Measurements from ENCODE around the gene PTPN14.
"Not testable (repeated sequence)": the region's sequence is repeated elsewhere in the genome, so short reads cannot be mapped to it uniquely, and the experiment has no call there.

The PTPN14 gene

DNA sequence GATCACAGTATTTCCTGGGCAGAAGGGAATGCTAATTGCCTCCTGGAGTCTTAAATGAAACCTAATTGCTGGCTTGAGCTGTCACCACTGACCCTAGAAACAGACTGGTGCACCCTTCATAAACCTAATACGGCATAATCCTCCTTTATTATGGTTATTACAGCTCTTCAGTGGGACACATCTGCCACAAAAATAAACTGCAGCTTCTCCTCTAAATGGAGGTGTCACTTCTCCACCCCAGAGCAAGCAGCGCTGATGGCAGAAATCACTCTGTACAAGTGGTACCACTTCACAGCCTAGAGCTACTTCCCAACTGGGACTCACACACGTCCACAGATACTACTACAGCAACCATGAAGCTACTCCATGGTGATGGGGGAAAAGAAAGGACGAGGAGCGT, 11.1 kb downstream of the PTPN14 start:
- no peak for DNase-seq

DNA sequence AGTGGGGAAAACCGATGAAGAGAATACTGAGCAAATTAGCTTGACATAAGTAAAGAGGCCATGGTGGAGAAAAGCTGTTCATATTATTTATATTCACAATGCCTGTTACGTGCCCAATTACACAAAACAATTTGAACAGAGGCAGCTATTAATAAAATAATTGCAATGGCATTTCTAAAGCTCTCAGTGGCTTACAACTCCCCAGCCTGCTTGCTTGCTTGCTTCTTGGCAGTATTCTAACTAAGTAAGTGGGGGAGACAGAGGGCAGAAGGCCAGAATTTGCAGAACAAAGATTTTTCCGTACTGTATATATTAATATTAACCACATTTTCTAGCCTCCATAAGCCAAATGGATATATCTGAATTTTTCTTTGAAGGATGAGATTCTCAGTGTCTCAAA, 12.9 kb downstream of the PTPN14 start:
- no peak for DNase-seq

DNA sequence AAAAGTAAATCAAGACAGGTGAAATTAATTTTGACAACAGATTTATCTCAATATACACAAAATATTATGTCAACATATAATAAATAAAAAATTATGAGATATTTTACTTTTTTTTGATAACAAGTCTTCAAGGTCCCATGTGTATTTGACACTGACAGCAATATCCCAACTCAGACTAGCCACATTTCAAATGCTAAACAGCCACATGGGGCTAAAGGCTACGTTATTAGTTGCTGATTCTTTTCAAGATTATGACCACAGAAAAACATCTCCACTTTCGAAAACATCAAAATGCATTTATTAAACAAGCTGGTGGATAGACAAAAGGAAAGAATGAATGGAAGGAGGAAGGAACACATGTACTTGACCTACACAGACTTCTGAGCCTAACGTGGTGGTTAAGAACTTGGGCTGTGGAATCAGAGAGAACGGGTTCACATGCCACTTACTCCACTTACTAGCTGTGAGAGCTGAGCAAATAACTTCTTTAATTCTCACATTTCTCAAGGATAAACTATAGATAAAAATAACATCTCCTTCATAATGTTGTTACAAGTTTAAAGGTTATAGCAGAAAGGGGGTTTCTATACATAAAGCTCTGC, 13.4 kb downstream of the PTPN14 start:
- no peak for DNase-seq

DNA sequence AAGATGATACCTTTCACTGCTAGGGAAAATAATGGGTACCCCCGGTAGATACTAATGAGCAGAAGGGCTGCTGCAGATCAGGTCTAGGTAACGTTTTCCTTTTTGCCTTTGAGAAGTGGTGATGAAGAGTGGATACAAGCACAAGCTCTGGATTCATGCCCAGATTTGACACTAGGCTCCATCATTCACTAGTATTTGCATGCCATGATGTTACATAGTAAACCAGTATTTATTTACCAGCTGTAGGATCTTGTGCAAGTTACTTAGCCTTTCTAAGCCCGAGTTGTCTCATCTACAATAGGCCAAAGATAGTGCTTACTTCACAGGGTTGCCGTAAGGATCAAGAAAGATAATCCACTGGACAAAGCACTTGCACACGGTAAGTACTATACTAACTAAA, 14.2 kb downstream of the PTPN14 start:
- DNase-seq: no peak

DNA sequence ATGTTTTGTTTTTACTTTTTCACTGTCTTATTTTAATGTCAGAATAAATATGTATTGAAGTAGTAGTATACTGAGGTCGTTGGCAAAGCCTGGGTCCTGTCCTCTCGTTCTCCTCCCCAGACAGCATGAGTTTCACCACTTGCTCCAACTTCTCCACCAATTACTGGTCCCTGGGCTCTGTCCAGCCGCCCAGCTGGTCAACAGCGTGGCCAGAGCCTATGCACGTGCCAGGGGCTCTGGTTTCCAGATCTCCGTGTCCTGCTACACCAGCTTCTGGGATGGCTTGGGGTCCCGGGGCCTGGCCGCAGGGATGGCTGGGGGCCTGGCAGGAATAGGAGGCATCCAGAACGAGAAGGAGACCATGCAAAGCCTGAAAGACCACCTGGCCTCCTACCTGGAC, 19.3 kb downstream of the PTPN14 start:
- DNase-seq: no peak

DNA sequence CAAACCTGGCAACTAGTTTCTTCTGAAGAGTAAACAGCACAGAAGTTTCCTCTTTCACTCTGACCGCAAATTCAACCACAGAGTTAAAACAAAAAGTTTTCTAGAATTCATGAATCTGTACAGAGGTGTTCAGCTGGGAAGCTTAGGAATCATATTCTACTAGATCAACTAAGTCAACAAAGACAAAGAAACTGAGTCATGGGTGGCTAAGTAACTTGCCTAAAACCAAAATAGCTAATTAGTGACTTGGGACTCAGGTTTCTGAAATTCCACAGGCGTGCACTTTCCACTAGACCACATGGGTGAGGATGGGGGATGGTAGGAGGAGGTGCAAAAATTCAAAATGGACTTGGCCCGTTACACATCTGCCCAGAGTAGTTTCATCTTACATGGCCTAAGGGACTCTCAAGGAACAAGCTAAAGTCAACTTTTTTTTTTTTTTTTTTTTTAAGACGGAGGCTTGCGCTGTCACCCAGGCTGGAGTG, 25.8 kb downstream of the PTPN14 start:
- DNase-seq: no peak

DNA sequence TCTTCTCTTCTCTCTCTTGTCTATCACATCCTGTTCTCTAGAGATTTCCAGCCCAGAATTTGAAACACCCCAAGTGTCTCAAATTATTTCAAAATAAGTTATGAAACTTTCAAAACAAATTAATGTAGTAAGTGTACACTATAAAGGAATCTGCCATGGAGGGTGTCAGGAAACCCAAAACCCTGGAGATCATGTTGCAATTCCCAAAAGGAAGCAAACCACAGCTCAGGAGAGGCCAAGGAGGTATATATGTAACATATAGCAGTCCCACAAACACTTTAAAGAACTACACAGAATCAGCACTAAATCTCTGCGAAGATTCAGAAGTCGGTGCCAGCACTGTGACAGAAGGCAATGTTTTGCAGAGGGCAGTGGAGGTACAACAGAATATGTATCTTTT, 26.6 kb downstream of the PTPN14 start:
- DNase-seq: no peak

DNA sequence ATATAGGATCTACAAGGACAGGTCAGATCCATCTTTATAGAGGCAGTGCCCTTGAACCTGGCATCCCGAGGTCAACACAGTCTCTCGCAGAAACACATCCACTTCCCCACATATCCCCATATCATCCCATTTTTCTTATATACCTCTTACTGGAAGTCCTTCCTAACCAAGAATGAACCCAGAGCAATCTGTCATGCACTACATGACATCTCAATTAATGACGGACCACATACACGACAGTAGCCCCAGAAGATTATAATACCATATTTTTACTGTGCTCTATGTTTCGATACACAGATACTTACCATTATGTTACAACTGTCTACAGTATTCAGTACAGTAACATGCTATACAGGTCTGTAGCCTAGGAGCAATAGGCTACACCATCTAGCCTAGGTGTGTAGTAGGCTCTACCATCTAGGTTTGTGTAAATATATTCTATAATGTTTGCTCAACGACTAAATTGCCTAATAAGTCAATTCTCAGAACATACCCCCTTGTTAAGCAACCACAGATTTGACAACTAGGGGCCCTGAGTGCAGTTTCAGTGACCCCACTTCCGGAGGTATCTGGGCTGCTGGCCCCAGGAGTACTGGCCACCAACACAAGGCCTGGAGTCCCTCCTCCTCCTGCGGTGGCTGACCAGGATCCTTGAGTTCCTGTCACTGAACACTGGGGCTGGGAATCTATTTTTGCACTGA, 28.1 kb downstream of the PTPN14 start:
- no peak for DNase-seq

DNA sequence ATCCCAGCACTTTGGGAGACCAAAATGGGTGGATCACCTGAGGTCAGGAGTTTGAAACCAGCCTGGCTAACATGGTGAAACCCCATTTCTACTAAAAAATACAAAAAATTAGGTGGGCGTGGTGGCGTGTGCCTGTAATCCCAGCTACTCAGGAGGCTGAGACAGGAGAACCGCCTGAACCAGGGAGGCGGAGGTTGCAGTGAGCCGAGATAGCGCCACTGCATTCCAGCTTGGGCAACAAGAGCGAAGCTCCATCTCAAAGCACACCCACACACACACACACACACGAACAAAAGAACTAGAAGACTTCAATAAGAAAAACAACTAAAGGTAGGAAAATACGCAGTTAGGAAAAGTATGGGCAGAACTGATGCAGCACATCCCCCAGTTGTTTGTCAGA, 29.9 kb downstream of the PTPN14 start:
- not testable (repeated sequence) for DNase-seq

DNA sequence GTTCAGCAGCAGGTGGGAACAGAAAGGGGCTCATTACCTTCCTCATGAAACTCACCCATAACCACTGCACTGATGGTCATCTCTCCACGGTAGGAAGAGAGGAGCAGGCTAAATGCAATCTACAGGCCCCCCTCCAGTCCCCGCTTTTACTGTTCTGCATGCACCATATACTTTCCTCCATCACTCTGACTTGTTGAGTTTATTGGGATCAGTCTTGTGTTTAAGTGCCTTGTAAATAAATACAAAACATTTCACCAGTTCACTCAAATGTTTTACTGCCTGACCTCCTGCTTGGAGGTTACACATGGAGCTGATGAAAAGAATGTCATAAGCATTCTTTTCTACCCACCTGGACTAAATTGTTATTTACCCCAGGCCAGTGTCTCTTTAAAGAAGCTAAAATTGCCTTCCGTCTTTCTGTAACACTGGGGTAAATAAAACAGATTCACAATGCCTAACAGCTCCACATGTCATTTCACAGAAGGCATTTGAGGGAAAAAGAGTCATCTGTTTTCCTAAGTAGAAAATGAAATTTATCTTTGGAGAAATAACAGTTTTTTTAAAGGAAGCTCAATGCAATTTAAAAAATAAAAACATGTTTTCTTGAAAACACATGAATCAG, 30.7 kb downstream of the PTPN14 start:
- no peak for DNase-seq

DNA sequence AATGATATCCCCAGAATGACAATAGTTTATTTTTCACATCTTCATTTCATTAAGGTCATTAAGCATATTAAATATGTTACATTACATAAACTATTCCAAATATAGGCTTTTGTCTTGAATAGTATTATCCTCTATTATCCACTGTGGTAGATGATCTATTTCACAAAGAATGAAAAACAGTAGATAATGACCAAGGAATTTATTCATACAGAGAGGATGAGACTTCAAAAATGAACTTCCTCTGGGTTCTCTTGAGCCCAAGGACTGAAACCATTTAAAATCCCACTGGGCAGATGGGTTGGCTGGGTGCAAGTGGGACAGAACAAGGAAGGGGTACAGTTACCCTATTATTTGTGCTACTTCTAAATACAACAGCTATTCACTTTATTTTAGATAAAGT, 33.0 kb downstream of the PTPN14 start:
- DNase-seq: no peak

DNA sequence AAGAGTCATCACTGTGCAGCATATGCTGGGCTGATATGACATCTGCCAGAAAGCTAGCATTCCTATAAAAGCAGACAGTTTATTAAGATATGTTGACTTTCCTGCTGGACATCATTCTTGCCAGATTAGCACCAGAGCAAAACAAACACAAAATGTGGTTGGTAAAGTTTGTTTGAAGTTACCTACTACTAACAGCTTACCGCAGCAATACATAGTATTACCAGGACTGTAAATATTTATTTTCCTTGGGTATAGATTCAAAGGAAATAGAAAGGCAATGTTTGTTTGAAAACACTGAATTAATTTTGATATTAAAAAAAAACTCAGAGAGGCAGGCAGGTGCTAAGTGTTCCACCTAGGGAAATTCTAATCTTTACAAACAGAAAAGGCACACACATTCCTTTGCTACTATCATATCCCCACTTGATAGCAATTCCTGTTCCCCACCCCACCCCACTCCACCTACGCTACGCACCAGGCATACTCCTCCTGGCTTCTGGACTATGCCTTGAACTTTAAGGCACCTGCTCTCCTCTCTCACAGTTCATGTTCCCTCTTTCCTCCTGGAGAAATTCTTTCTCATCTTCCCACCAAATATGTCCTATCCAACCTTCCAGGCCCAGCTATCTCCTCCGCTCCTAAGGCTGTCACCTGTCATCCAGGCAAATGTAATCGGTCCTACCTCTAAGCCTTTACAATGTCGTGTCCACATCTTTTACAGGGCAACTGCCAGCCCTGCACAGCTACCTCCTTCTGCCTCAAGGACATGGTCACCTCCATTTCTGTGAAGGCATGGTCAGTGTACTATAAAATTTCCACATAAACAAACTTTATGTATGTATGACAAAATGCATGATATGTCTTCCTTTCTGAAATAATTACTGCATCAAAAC, 34.7 kb downstream of the PTPN14 start:
- no peak for DNase-seq

DNA sequence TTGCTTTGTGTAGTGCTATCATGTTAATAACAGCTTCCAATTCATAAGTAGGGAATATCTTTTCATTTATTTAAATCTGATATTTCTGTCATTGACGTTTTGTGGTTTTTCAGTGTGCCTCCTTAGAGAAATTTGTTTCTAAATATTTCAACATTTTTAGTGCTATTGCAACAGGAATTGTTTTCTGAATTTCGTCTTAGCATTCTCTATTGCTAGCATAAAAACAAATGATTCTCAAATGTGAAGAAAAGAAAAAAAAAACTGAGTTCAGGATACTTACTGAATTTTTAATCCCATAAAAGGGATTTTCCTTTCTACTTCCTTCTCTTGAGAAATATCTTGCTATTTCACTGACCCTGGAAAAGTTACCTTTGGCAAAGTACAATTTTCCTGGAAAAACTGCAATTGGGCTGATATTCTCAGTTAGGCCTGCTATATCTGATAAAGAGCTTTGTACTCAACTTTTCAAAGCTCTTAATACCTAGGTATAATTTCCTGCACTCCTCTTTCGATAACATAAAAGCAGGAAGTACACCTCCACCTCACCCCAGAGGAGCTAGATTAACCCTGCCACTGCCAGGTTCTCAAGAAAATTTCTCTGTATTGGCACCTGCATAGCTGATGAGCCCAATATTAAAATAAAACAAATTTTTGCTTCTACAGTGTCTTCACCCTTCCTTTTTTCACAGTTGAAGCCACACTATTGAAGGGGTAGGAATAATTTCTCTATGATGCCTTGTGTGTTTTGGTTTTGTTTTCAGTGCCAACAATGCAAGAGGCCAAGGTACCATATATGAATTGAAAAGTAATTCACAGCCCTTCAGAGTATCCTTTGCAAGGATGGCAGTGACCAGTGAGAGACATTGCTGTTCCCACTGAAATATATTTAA, 35.6 kb downstream of the PTPN14 start:
- no peak for DNase-seq

DNA sequence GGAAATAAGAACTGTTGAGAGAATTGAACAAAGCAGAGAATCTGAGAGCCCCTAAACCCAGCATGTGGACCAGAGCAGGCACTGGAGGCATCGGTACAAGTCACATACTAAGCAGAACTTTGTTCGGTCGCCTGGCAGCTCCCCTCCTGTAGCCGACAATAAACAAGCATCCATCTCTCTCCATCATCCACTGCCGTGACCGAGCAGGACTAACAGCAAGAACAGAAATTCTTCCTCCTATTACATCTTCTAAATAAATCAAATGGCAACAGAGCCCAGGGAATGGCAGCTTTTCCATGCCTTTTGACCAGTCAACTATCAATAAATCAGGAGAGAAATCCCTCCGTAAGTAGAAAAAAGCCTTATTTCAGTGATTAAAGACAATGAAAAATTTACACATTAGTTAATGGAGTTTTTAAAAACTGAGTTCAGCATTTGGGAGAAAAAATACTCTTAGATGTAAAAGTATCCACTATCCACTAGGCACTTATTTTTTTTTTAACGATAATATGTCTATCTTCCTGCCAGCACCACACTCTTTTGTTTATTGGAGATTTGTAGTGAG, 36.5 kb downstream of the PTPN14 start:
- no peak for DNase-seq

DNA sequence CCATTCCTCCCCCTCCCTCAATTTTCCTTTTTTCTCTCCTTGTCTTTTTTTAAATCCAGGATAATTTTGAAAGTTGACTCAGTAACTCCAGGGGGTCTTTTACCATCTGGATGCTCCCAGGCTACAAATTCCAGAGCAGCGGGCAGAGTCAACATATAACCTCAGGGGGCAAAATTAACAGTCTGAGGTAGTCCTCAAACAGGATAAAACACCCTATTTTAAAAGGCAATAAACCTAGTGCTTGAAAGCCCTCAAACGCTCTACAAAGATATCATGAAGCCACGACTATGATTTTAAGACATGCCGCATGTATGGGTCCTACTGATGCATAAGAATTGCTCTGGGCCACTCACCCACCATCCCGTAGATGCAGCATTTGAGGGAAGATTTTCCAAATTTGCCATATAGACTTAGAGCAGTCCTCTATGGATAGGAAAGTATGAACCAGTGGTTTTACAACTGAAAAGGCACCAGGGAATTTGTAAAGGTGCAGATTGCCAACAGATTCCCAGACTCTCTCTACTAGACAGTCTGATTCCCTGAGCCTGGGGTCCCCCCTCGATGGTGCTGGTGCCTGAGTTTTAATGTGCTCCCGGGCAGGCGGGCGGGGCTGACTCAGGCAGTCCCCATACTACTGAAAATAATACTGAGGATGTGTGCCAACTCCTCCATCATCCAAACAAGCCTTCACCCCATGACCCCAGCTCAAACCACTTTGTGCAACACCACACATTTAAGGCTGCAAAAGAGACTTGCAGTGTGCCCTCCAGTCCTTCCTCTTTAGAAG, 37.2 kb downstream of the PTPN14 start:
- no peak for DNase-seq

DNA sequence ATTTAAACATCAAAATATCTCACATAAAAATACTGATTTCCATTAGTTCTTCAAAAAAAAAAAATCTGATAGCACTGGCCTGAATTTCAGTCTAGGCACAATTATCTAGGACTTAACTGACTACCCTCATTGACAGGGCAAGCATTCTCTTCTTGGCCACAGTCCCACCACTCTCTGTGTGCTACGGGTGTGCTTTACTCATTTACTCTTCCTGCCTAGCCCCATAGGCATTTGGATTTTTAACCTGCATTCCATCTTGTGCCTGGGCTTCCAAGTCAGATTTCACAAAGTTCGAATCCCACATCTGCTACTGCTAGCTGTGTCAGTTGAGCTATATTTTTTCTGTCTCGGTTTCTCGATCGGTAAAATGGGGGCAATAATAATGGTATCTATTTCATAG, 38.0 kb downstream of the PTPN14 start:
- no peak for DNase-seq

DNA sequence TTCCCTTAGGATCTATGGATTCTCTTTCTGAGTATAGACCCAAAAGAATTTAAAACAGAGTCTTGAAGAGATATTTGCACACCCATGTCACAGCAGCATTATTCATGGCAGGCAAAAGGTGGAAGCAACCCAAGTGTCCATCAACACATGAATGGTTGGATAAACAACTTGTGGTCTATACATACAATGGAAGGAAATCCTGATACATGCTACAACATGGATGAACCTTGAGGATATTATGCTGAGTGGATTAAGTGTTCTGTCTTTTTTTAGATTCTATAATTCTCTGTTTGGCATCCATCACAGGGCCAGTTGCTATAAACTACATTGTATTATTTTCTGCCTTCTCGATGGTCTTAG, 39.8 kb downstream of the PTPN14 start:
- DNase-seq: no peak

DNA sequence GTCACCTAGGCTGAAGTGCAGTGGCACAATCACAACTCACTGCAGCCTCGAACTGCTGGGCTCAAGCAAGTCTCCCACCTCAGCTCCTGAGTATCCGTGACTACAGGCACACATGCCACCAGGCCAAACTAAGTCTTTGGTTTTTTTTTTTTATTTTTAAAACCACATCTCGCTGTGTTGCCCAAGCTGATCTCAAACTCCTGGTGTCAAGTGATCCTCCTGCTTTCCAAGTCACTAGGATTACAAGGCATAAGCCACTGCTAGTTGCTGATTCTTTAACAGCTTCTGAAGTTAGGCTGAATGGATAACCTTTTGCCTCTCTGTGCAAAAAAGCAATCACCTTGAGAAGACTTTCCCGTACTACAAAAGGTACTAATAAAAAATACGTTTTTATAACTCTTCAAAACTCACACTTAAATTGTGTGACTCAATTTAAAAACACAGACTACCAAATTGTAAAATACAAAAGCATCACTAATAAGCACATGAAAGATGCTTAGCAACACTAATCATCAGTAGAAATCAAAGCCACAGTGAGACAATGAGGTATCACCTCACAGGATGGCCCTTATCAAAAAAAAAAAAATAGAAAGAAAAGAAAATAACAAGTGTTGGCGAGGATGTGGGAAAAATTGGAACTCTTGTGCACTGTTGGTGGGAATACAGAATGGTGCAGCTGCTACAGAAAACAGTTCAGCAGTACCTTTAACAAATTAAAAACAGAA, 40.3 kb downstream of the PTPN14 start:
- no peak for DNase-seq

DNA sequence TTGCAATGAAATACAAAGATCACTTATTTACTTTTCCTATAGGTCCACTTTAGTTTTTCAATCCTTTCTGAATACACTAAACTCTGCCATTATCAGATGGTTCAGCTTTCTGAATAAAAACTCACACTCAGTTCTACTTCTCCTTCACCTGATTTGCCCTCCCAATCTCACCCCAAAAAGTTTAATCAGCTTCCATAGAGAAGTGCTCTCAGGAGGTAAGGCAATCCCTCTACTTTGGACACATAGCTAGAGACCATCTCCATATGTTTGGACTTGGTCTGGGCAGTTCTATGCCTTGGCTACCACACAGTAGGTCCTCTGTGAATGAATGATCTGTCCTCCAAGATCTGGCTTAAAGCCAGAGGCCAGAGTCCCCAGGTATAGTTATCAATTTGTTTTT, 40.9 kb downstream of the PTPN14 start:
- DNase-seq: no peak

DNA sequence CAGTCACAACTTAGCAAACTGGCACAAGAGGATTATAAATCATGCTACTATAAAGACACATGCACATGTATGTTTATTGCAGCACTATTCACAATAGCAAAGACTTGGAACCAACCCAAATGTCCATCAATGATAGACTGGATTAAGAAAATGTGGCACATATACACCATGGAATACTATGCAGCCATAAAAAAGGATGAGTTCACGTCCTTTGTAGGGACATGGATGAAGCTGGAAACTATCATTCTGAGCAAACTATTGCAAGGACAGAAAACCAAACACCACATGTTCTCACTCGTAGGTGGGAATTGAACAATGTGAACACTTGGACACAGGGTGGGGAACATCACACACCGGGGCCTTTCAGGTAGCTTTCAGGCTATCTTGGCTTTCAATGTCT, 41.8 kb downstream of the PTPN14 start:
- DNase-seq: not testable (repeated sequence)

Measured in activated CD4-positive, alpha-beta T cell treated with anti-CD3 and anti-CD28 coated beads, Interleukin-2, amount 50 U/mL, for 4 hours (primary cell).